Fibroblast of pulmonary artery (primary cell): ENCODE data around the gene ASL.
"Not testable (repeated sequence)": the region's sequence is repeated elsewhere in the genome, so short reads cannot be mapped to it uniquely, and the experiment has no call there.

Experiments used
- DNase-seq: peaks from one replicate; pipeline ENCODE4 v3.0.0-alpha.2; 2010; ENCODE audit warnings: low read depth
- H3K4me3 ChIP-seq: replicated peaks from 2 replicates; pipeline ENCODE4 v1.5.1; 2011; ENCODE audit warnings: low read depth, mild to moderate bottlenecking, control low read depth, low read length, moderate library complexity
- TF ChIP-seq, protein P1 (sequence below): IDR thresholded peaks from 2 replicates; pipeline ENCODE4 v1.5.1; 2011; ENCODE audit warnings: mild to moderate bottlenecking, control low read depth, low read length, inconsistent platforms; ENCODE audit errors: missing control alignments

ASL gene

GRCh38 chr7:66099232-66099550 is 23.6 kb downstream of the ASL start:
- TF ChIP-seq, protein P1, sequence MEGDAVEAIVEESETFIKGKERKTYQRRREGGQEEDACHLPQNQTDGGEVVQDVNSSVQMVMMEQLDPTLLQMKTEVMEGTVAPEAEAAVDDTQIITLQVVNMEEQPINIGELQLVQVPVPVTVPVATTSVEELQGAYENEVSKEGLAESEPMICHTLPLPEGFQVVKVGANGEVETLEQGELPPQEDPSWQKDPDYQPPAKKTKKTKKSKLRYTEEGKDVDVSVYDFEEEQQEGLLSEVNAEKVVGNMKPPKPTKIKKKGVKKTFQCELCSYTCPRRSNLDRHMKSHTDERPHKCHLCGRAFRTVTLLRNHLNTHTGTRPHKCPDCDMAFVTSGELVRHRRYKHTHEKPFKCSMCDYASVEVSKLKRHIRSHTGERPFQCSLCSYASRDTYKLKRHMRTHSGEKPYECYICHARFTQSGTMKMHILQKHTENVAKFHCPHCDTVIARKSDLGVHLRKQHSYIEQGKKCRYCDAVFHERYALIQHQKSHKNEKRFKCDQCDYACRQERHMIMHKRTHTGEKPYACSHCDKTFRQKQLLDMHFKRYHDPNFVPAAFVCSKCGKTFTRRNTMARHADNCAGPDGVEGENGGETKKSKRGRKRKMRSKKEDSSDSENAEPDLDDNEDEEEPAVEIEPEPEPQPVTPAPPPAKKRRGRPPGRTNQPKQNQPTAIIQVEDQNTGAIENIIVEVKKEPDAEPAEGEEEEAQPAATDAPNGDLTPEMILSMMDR, result no peak
- peak; percentile 53 for DNase-seq
- H3K4me3 ChIP-seq, result no peak overlapping the region

GRCh38 chr7:66099551-66100407 is 24.2 kb downstream of the ASL start:
- TF ChIP-seq, protein P1, result no peak
- DNase-seq, result peak; percentile 93
- H3K4me3 ChIP-seq, result peak overlapping the region; percentile 55

DNA sequence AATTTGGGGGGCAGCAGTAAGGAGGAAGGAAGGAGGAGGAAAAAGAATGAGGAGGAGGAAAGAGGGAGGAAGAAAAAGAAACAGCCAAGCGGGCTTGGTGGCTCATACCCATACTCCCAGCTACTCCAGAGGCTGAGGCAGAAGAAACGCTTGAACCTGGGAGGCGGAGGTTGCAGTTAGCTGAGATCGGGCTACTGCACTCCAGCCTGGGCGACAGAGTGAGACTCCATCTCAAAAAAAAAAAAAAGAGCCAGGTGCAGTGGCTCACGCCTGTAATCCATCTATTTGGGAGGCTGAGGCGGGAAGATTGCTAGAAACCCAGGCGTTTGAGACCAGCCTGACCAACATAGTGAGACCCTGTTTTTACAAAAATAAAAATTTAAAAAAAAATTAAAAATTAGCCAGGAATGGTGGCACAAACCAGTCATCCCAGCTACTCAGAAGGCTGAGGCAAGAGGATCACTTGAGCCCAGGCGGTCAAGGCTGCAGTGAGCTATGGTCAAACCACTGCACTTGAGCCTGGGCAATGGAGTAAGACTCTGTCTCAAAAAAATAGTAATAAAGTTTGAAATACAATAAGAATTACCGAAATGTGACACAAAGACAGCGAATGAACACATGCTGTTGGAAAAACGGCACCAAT is 24.9 kb downstream of the ASL start:
- peak overlapping the region; percentile 55 for H3K4me3 ChIP-seq
- DNase-seq, result no peak
- TF ChIP-seq, protein P1, result no peak

- DNase-seq, H3K4me3 ChIP-seq: not testable (repeated sequence)
Measured at GRCh38 chr7:66102168-66102567, 26.5 kb downstream of the ASL start.

- H3K4me3 ChIP-seq, result not testable (repeated sequence)
- DNase-seq, result peak; percentile 62
Measured at GRCh38 chr7:66103994-66104393, 28.4 kb downstream of the ASL start.

- TF ChIP-seq, protein P1, result no peak
- H3K4me3 ChIP-seq, result no peak overlapping the region
- DNase-seq, result no peak
Measured at GRCh38 chr7:66105263-66105748, 29.7 kb downstream of the ASL start.

DNA sequence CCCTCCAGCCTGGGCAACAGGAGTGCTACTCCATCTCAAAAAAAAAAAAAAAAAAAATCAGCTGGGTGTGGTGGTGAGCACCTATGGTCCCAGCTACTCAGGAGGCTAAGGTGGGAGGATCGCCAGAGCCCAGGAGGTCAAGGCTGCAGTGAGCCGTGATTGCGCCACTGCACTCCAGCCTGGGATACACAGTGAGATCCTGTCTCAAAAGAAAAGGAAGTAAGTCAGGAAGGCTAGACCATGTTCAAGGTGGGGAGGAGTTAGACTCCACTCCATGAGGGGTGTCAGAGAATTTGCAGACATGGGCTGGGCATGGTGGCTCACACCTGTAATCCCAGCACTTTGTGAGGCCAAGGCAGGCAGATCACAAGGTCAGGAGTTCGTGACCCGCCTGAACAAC is 32.8 kb downstream of the ASL start:
- not testable (repeated sequence) for DNase-seq, H3K4me3 ChIP-seq

DNA sequence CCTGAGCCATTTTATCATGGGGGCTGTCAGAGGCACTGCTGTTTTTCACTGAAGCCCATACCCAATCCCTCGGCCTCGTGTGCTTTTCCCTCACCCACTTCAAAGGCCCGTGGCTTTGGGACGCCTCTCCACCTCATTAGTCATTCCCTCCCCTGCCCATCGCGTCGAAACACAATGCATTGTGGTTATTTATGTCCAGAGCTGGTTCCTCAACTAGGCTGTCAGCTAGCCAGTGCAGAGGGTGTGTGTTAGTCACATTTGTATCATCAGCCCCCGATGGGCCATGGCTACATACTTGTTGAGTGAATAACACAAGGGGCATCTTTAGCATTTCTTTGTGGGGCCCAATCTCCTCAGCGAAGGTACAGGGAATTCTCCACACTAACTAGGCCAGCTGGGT is 35.2 kb downstream of the ASL start:
- TF ChIP-seq, protein P1, result no peak
- no peak overlapping the region for H3K4me3 ChIP-seq
- DNase-seq, result peak; percentile 82
